GM21447 (cell line): ENCODE data around the gene ARGLU1.

ENCODE experiments used
- ATAC-seq: cut with Tn5 transposase; IDR thresholded peaks from one replicate; pipeline ENCODE4 v1.9.1; 2021; ENCODE audit not compliant: unreplicated experiment

The ARGLU1 gene

GRCh38 chr13:106587787-106588186 lies 19.9 kb upstream of the ARGLU1 start:
- no peak for ATAC-seq

- ATAC-seq = no peak
These were observed 18.8 kb upstream of the ARGLU1 start for GRCh38 chr13:106586648-106587166.

- ATAC-seq = no peak
These were observed 13.3 kb upstream of the ARGLU1 start for GRCh38 chr13:106581225-106581624.

- ATAC-seq = no peak
These were observed 8.0 kb upstream of the ARGLU1 start for GRCh38 chr13:106575896-106576295.

GRCh38 chr13:106573868-106574267 lies 5.9 kb upstream of the ARGLU1 start:
- no peak for ATAC-seq

GRCh38 chr13:106573284-106573846 lies 5.4 kb upstream of the ARGLU1 start:
- no peak for ATAC-seq

GRCh38 chr13:106570299-106570852 lies 2.4 kb upstream of the ARGLU1 start:
- peak; percentile 20 for ATAC-seq

- no peak for ATAC-seq
These were observed 1.5 kb upstream of the ARGLU1 start for GRCh38 chr13:106569233-106570095.

GRCh38 chr13:106568299-106569003 lies 514 bp upstream of the ARGLU1 start:
- peak; percentile 28 for ATAC-seq

- ATAC-seq = peak; percentile 47
These were observed 1.1 kb downstream of the ARGLU1 start for GRCh38 chr13:106566641-106567473.

- ATAC-seq = no peak
These were observed 2.7 kb downstream of the ARGLU1 start for GRCh38 chr13:106565127-106565775.

- no peak for ATAC-seq
These were observed 5.6 kb downstream of the ARGLU1 start for GRCh38 chr13:106562301-106562700.

- peak; percentile 68 for ATAC-seq
These were observed 6.3 kb downstream of the ARGLU1 start for GRCh38 chr13:106561551-106562170.

GRCh38 chr13:106560821-106561220 lies 7.1 kb downstream of the ARGLU1 start:
- no peak for ATAC-seq

- ATAC-seq = no peak
These were observed 9.4 kb downstream of the ARGLU1 start for GRCh38 chr13:106558527-106558926.

GRCh38 chr13:106555631-106556328 lies 12.2 kb downstream of the ARGLU1 start:
- ATAC-seq = no peak

- no peak for ATAC-seq
These were observed 16.2 kb downstream of the ARGLU1 start for GRCh38 chr13:106551751-106552150.

- ATAC-seq = no peak
These were observed 16.6 kb downstream of the ARGLU1 start for GRCh38 chr13:106551350-106551749.

GRCh38 chr13:106550570-106551135 lies 17.3 kb downstream of the ARGLU1 start:
- ATAC-seq = no peak
